Thyroid gland (tissue), 4 donors: ENCODE measurements around the gene GAS7. TPM values are rescaled to one million over a fixed set of nuclear protein-coding genes. Genes with fewer than 3 reads are reported as not detected.

Experiments used
- DNase-seq, 2 donors: peaks; one replicate each; pipeline ENCODE4 v3.0.0-alpha.2; 2019
- H3K27ac ChIP-seq, 3 donors: fragments of 200-600 bp; sonication (generic); 1 replicate in 2 of 3; 2 replicates in 1 of 3; pipeline ENCODE4 v1.5.1; 2016 to 2019; ENCODE audit warnings: mild to moderate bottlenecking in 1 of 3, moderate library complexity in 1 of 3
- H3K27me3 ChIP-seq: fragments of 200-600 bp; sonication (generic); one replicate; pipeline ENCODE4 v1.5.1; 2019
- H3K36me3 ChIP-seq, 2 donors: fragments of 200-600 bp; sonication (generic); one replicate each; pipeline ENCODE4 v1.5.1; 2016 to 2019
- H3K4me1 ChIP-seq, 2 donors: fragments of 200-600 bp; sonication (generic); one replicate each; pipeline ENCODE4 v1.5.1; 2017 to 2019
- H3K4me3 ChIP-seq, 3 donors: fragments of 200-600 bp; sonication (generic); replicated peaks in 1 of 3; 1 replicate in 2 of 3; 2 replicates in 1 of 3; pipeline ENCODE4 v1.5.1; 2016; ENCODE audit warnings: mild to moderate bottlenecking in 1 of 3
- H3K9me3 ChIP-seq: fragments of 200-600 bp; sonication (generic); one replicate; pipeline ENCODE4 v1.5.1; 2017
- CTCF ChIP-seq, 6 experiments: fragments of 200-600 bp in 3 of 6; fragments of 450-650 bp in 3 of 6; sonication (generic) in 3 of 6; IDR thresholded peaks; one replicate each; pipeline ENCODE4 v1.5.1; 2016 to 2019; ENCODE audit warnings: antibody characterized with exemption in 6 of 6, mild to moderate bottlenecking in 2 of 6, inconsistent platforms in 1 of 6, moderate library complexity in 1 of 6
- POLR2A ChIP-seq, 2 donors: fragments of 450-650 bp; IDR thresholded peaks; one replicate each; pipeline ENCODE4 v1.6.1; 2017; ENCODE audit warnings: antibody characterized with exemption in 2 of 2, mild to moderate bottlenecking in 2 of 2, moderate library complexity in 1 of 2
- WGBS, 2 donors: methylation state at CpG; one replicate each; pipeline ENCODE4 v1.1.5; 2017; 5-methylcytosine and 5-hydroxymethylcytosine counted together
- intact Hi-C: fragments of 100-400 bp; cut with DNase I; formaldehyde crosslinking; loops from one replicate; pipeline ENCODE4 v1.15.1; 2023
- total RNA-seq, 4 donors: library from RNA; depleted of rRNA; stranded (reverse); fragments of >200 nt; gene quantifications; one replicate each; pipeline ENCODE4 v1.2.3, GENCODE V29; 2016

The GAS7 gene
- total RNA-seq, 4 donors from 2014 or later = 7.5 to 30.3 (median 24.1) TPM

DNA sequence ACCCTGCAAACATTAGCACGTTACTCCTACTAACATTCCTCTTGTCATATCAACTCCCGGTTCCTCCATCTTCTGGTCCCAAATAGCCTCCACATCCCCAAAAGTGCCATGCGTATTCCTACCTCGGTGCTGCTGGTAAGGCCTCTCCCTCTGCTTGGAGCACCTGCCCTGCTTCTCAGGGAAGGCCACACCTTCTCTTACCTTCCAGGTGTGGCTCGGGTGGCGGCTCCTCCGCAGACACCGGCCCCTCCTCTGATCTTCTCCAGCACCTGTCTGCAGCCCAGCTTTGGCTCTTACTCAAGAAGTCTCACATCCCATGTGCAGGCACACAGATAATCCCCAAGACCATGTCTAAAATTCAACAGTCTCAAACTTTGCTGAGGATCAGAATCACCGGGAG, 92.3 kb downstream of the GAS7 start:
- H3K27ac ChIP-seq = no peak overlapping the region
- no peak overlapping the region for H3K4me3 ChIP-seq
- no peaks in the 10 kb centered on the region for H3K4me1 ChIP-seq
- H3K36me3 ChIP-seq = no peaks in the 10 kb centered on the region
- DNase-seq = no peak
- no peaks in the 10 kb centered on the region for H3K27me3 ChIP-seq
- no peaks in the 10 kb centered on the region for H3K9me3 ChIP-seq
- intact Hi-C loops = no loop called here
- no peak for TF ChIP-seq CTCF (IDR thresholded peaks at IDR 0.05)
- no peak for TF ChIP-seq POLR2A (IDR thresholded peaks at IDR 0.05)
- 81 to 92% methylated on average over 9 of the region's 9 CpGs for WGBS, 2 donors

DNA sequence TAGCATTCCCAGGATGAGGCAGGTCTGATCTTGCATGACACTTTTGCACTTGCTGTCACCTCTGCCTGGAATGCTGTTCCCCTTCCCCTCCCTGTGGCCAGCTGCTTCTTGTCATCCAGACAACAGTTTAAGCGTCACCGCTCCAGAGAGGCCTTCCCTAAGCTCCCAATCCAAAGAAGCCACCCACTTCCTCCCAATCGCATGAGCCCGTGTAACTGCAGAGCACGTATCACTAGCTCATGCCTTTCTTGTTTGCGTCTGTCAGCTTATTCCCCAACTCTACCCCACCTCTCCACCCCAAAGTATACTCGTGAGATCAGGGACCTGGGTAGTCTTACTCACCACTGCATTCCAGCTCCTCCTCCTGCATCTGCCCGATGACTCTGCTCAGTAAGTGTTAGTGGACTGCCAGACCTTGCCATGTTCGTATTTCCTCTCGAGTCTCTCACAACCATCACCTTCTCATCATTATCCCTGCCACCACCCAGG, 92.8 kb downstream of the GAS7 start:
- Histone ChIP-seq H3K36me3 (no peaks in the 10 kb centered on the region), H3K9me3 (no peaks in the 10 kb centered on the region), H3K27me3 (no peaks in the 10 kb centered on the region), H3K27ac (no peak overlapping the region), H3K4me1 (no peaks in the 10 kb centered on the region), H3K4me3 (no peak overlapping the region)
- intact Hi-C loops = no loop called here
- WGBS, 2 donors = 64 to 73% methylated on average over 10 of the region's 10 CpGs
- TF ChIP-seq POLR2A (IDR thresholded peaks at IDR 0.05) = no peak
- TF ChIP-seq CTCF (IDR thresholded peaks at IDR 0.05) = no peak
- DNase-seq = no peak

GRCh38 chr17:10103712-10104111, 94.7 kb downstream of the GAS7 start:
- Histone ChIP-seq H3K9me3 (no peaks in the 10 kb centered on the region), H3K36me3 (no peaks in the 10 kb centered on the region), H3K27me3 (no peaks in the 10 kb centered on the region), H3K4me1 (no peaks in the 10 kb centered on the region), H3K4me3 (no peak overlapping the region), H3K27ac (no peak overlapping the region)
- WGBS, 2 donors = 89 to 92% methylated on average over 3 of the region's 3 CpGs
- TF ChIP-seq POLR2A (IDR thresholded peaks at IDR 0.05) (no peak), CTCF (IDR thresholded peaks at IDR 0.05) (no peak)
- no peak for DNase-seq
- intact Hi-C loops = no loop called here

- Histone ChIP-seq H3K4me1 (no peaks in the 10 kb centered on the region), H3K27me3 (no peaks in the 10 kb centered on the region), H3K27ac (no peak overlapping the region), H3K36me3 (no peaks in the 10 kb centered on the region), H3K4me3 (no peak overlapping the region), H3K9me3 (no peaks in the 10 kb centered on the region)
- TF ChIP-seq POLR2A (IDR thresholded peaks at IDR 0.05) = no peak
- WGBS, 2 donors = 76 to 84% methylated on average over 8 of the region's 8 CpGs
- intact Hi-C loops = no loop called here
- no peak for DNase-seq
Observed at GRCh38 chr17:10102817-10103216, 95.6 kb downstream of the GAS7 start.

GRCh38 chr17:10099051-10099571, 99.3 kb downstream of the GAS7 start:
- no peak for TF ChIP-seq CTCF (IDR thresholded peaks at IDR 0.05)
- no peak for TF ChIP-seq POLR2A (IDR thresholded peaks at IDR 0.05)

More at GRCh38 chr17:10099051-10099571, 99.3 kb downstream of the GAS7 start:
- no peaks in the 10 kb centered on the region for H3K27me3 ChIP-seq
- intact Hi-C loops = no loop called here
- no peaks in the 10 kb centered on the region for H3K4me1 ChIP-seq
- no peak for DNase-seq
- 55 to 76% methylated on average over 6 of the region's 8 CpGs for WGBS, 2 donors
- no peak overlapping the region for H3K27ac ChIP-seq
- no peaks in the 10 kb centered on the region for H3K9me3 ChIP-seq
- H3K36me3 ChIP-seq = no peaks in the 10 kb centered on the region
- no peak overlapping the region for H3K4me3 ChIP-seq
